ENCODE results near the gene PPP2R5D.

The PPP2R5D gene

DNA sequence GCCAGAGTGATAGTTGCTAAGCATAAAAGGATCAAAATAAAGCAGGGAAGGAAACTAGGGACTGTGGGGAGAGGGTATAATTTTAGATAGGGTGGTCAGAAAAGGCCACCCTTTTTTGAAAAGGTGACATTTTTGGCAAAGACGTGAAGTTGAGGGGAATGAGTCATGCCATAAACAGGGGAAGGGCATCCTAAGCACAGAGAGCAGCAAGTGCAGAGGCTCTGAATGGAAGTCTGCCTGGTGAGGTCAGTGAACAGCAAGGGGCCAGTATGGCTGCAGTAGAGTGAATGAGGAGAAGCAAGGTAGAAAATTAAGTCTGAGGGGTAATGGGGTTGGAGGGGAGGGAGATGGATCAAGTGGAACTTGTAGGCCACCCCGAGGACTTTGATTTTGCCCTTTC, 77.5 kb downstream of the PPP2R5D start:
- no peak for TF ChIP-seq ZFX (IDR thresholded peaks at IDR 0.05)
- TF ChIP-seq, protein P1, sequence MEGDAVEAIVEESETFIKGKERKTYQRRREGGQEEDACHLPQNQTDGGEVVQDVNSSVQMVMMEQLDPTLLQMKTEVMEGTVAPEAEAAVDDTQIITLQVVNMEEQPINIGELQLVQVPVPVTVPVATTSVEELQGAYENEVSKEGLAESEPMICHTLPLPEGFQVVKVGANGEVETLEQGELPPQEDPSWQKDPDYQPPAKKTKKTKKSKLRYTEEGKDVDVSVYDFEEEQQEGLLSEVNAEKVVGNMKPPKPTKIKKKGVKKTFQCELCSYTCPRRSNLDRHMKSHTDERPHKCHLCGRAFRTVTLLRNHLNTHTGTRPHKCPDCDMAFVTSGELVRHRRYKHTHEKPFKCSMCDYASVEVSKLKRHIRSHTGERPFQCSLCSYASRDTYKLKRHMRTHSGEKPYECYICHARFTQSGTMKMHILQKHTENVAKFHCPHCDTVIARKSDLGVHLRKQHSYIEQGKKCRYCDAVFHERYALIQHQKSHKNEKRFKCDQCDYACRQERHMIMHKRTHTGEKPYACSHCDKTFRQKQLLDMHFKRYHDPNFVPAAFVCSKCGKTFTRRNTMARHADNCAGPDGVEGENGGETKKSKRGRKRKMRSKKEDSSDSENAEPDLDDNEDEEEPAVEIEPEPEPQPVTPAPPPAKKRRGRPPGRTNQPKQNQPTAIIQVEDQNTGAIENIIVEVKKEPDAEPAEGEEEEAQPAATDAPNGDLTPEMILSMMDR (conservative IDR thresholded peaks at IDR 0.05): no peak
- no peak overlapping the region for H3K27ac ChIP-seq
